CD4-positive, alpha-beta T cell treated with Interferon alpha-2 for 1 hour (primary cell): ENCODE measurements around the gene PCDHGA4.
"Not testable (repeated sequence)": the region's sequence is repeated elsewhere in the genome, so short reads cannot be mapped to it uniquely, and the experiment has no call there.

Experiments used
- DNase-seq, 2 donors: peaks; one replicate each; pipeline ENCODE4 v3.0.0-alpha.2; 2020 to 2022

The PCDHGA4 gene

DNA sequence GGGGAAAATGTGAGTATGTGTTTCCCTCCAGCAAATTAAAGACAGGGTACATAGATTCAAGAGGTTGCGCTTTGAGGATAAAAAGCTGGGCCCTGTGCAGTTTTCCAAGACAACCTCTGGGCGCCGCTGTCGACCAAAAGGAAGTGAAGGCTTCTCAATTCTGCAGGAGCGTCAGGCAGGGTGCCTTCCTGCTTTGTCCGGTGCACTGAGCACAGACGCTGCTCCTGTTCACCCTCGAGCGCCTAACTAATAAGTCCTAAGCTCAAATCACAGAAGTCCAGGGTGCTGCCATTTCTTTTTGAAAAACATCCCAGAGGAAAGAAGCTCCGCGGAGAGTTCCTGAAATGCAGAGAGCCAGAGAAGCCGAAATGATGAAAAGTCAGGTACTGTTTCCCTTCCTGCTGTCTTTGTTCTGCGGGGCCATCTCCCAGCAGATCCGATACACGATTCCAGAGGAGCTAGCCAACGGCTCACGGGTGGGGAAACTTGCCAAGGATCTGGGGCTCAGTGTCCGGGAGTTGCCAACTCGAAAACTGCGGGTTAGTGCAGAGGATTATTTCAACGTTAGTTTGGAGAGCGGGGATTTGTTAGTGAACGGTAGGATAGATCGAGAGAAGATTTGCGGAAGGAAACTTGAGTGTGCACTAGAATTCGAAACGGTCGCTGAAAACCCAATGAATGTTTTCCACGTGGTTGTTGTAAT, 4.8 kb upstream of the PCDHGA4 start, which contains the start of gene PCDHGB1:
TSS of gene PCDHGB1 (plus strand) at position 183 of the 703 bp plus-strand sequence. CDS start at position 345, 162 bp downstream.
- peak; percentile 22 to 49 for DNase-seq

DNA sequence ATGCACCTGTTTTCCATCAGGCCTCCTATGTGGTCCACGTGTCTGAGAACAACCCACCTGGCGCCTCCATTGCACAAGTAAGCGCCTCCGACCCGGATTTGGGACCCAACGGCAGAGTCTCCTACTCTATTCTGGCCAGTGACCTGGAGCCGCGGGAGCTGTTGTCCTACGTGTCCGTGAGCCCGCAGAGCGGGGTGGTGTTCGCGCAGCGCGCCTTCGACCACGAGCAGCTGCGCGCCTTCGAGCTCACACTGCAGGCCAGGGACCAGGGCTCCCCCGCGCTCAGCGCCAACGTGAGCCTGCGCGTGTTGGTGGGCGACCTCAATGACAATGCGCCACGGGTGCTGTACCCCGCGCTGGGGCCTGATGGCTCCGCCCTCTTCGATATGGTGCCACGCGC, 3.2 kb upstream of the PCDHGA4 start:
- no peak for DNase-seq

DNA sequence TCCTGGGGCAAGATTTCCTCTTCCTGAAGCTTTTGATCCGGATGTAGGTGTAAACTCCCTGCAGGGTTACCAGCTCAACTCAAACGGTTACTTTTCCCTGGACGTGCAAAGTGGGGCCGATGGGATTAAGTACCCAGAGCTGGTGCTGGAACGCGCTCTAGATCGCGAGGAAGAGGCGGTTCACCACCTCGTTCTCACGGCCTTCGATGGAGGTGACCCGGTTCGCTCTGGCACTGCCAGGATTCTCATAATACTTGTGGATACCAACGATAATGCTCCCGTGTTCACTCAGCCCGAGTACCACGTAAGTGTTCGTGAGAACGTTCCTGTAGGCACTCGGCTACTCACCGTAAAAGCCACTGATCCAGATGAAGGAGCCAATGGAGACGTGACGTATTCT, 820 bp downstream of the PCDHGA4 start:
- no peak for DNase-seq

DNA sequence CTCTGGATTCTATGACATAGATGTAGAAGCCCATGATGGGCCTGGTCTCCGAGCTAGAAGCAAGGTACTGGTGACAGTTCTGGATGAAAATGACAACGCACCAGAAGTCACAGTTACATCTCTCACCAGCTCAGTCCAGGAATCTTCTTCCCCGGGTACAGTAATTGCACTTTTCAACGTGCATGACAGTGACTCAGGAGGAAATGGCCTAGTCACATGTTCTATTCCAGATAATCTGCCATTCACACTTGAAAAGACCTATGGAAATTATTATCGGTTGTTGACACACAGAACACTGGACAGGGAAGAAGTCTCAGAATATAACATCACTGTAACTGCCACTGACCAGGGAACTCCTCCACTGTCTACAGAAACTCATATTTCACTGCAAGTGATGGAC, 1.3 kb downstream of the PCDHGA4 start:
- DNase-seq: no peak

DNA sequence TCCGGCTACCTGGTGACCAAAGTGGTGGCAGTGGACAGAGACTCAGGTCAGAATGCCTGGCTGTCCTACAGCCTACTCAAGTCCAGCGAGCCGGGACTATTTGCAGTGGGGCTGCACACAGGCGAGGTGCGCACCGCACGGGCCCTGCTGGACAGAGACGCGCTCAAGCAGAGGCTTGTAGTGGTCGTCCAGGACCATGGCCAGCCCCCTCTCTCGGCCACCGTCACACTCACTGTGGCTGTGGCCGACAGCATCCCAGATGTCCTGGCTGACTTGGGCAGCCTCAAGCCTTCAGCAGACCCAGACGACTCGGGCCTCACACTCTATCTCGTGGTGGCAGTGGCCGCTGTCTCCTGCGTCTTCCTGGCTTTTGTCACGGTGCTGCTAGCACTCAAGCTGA, 2.1 kb downstream of the PCDHGA4 start:
- DNase-seq: no peak

DNA sequence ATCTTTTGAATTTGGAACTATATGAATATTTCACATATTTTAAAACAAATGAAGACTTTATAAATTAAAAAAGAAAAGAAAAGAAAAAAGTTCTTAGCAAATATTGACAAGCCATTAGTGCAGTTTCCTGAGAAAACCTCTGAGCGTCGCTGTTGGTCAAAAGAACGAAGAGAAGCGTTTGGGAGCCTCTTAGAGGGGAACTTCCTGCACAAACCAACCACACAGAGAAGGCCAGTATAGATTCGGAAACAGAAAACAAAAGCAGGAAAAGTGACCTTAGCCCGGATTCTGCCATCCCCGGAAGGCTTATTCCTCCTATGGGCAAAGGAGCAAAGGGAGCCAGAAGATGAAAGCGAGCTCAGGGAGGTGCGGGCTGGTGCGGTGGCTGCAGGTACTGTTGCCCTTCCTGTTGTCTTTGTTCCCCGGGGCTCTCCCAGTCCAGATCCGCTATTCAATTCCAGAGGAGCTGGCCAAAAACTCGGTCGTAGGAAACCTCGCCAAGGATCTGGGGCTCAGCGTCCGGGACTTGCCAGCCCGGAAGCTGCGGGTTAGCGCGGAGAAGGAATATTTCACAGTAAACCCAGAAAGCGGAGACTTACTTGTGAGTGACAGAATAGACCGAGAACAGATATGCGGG, 5.1 kb downstream of the PCDHGA4 start, which contains the start of gene PCDHGB2:
TSS of gene PCDHGB2 (plus strand) at position 205 of the 637 bp plus-strand sequence. CDS start at position 347, 142 bp downstream.
- DNase-seq: peak in 1 of 2 donors; percentile 51

DNA sequence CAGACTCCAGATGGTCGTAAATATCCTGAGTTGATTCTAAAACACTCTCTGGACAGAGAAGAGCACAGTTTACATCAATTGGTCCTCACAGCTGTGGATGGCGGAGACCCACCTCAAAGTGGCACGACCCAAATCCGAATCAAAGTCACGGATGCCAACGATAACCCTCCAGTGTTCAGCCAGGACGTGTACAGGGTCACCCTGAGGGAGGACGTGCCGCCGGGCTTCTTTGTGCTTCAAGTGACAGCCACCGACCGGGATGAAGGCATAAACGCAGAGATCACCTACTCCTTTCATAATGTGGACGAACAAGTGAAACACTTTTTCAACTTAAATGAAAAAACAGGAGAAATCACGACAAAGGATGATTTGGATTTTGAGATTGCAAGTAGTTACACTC, 5.9 kb downstream of the PCDHGA4 start:
- no peak for DNase-seq

DNA sequence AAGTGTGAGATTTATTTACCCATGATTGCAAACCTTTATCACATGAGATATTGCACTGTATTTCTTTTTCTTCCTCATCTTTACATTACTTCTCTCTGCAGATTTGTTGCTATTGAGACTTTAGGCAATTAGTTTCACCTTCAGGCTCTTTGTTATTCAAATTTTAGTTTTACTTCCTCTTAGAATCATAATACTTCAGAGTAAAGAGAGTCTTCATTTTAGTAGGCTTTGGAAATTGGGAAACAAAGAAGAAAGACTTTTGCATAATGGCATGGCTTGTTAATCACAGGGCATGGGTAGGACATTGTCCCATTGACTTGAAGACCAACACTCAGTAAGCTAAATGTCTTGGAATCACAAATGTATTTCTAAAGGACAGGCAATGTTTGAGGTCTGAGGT, 7.9 kb downstream of the PCDHGA4 start:
- no peak for DNase-seq

DNA sequence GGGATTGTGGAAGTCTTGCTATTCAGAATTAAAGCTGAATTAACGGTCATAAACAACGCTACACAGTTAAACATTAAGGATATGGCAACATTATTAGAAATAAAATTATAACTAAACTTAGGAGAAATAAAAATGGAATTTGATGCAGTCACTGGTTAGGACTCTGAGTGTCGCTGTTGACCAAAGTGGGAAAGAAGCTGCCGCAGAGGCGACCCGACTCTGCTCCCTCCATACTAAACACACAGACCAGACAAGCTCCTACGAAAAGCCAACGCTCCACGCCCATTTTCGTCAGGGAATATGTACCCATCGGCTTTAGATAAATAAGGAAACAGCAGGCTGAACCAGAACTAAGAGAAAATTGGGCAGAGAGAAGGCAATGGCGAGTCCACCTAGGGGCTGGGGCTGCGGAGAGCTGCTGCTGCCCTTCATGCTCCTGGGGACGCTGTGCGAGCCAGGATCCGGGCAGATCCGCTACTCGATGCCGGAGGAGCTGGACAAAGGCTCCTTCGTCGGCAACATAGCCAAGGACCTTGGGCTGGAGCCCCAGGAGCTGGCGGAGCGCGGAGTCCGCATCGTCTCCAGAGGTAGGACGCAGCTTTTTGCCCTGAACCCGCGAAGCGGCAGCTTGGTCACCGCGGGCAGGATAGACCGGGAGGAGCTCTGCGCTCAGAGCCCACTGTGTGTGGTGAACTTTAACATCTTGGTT, 9.3 kb downstream of the PCDHGA4 start, which contains the start of gene PCDHGA5:
TSS of gene PCDHGA5 (plus strand) at position 211 of the 709 bp plus-strand sequence. CDS start at position 380, 169 bp downstream.
- DNase-seq: no peak

DNA sequence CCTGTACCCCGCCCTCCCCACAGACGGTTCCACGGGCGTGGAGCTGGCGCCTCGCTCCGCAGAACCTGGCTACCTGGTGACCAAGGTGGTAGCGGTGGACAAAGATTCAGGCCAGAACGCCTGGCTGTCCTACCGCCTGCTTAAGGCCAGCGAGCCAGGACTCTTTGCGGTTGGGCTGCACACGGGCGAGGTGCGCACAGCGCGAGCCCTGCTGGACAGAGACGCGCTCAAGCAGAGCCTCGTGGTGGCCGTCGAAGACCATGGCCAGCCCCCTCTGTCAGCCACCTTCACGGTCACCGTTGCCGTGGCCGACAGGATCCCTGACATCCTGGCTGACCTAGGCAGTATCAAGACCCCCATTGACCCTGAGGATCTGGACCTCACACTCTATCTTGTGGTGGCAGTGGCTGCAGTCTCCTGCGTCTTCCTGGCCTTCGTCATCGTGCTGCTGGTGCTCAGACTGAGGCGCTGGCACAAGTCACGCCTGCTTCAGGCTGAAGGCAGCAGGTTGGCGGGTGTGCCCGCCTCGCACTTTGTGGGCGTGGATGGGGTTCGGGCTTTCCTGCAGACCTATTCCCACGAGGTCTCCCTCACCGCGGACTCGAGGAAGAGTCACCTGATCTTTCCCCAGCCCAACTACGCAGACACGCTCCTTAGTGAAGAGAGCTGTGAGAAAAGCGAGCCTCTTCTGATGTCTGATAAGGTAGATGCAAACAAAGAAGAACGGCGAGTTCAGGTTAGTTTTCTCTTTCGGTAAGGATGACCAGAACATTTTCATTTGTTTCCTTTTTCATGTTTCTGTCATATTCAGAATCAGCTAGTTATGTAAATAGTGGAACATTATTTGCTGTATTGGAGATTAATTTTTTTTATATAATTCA, 11.4 kb downstream of the PCDHGA4 start:
- no peak for DNase-seq

DNA sequence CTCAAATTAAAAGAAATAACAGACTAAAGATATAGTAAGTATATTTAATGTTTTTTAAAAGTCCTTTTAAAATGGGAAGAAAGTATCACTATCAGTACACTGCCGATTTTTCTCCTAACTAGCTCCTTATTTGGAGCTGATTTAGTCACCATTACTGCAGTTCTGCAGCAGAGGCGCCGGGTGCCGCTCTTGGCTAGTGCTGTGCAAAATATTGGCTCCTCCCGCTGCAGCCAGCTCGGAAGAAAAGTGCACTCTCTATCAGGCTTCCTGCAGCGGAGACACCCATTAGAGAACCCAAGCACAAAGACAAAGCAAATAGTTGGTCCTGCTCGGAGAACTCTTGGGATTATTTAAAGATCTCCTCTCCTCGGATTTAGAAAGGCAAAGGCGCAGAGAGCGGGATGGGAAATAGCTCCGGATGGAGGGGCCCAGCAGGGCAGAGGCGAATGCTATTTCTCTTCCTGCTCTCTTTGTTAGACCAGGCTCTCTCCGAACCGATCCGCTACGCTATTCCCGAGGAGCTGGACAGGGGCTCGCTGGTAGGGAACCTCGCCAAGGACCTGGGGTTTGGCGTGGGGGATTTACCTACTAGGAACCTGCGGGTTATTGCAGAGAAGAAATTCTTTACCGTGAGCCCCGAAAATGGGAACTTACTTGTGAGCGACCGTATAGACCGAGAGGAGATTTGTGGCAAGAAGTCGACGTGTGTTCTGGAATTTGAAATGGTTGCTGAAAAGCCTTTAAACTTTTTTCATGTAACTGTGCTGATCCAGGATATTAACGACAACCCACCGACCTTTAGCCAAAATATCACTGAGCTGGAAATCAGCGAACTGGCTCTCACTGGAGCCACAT, 15.4 kb downstream of the PCDHGA4 start, which contains the start of gene PCDHGB3:
TSS of gene PCDHGB3 (plus strand) at position 249 of the 855 bp plus-strand sequence. CDS start at position 402, 153 bp downstream.
- DNase-seq: peak in 1 of 2 donors; percentile 54

DNA sequence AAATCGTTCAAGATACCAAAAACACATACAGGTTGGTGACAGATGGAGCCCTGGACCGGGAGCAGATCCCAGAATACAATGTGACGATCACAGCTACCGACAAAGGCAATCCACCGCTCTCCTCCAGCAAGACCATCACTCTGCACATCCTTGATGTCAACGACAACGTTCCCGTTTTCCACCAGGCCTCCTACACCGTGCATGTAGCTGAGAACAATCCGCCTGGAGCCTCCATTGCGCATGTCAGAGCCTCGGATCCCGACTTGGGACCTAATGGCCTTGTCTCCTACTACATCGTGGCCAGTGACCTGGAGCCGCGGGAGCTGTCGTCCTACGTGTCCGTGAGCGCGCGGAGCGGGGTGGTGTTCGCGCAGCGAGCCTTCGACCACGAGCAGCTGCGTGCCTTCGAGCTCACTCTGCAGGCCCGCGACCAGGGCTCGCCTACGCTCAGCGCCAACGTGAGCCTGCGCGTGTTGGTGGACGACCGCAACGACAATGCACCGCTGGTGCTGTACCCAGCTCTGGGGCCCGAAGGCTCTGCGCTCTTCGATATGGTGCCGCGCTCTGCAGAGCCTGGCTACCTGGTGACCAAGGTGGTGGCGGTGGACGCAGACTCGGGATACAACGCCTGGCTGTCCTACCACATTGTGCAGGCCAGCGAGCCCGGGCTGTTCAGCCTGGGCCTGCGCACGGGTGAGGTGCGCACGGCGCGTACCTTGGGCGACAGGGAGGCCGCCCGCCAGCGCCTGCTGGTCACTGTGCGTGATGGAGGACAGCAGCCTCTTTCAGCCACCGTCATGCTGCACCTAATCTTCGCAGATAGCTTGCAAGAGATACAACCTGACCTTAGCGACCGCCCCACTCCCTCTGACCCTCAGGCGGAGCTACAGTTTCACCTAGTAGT, 17.0 kb downstream of the PCDHGA4 start:
- no peak for DNase-seq

DNA sequence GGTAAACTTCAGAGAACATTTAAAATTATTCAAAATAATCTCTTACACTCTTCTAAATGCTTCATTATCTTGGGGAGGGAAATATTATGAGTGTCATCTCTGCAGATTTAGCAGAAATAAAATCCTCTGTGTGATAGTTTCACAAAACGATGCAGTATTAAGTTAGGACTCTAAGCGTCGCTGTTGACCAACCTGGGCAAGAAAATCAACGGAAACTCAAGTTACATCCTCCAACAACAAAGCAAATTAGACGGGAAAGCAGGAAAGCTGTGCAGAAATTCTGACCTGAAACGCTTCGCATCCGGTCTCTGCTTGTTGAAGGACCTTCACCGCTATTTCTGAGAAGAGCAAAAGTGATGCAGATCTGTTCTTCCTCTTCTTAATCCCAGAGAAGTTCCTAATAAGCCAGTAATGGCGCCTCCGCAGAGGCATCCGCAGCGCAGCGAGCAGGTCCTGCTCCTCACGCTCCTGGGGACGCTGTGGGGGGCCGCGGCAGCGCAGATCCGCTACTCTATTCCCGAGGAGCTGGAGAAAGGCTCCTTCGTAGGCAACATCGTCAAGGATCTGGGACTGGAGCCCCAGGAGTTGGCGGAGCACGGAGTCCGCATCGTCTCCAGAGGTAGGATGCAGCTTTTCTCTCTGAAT, 19.0 kb downstream of the PCDHGA4 start, which contains the start of gene PCDHGA6:
TSS of gene PCDHGA6 (plus strand) at position 219 of the 645 bp plus-strand sequence. CDS start at position 412, 193 bp downstream.
- peak in 1 of 2 donors; percentile 21 for DNase-seq

DNA sequence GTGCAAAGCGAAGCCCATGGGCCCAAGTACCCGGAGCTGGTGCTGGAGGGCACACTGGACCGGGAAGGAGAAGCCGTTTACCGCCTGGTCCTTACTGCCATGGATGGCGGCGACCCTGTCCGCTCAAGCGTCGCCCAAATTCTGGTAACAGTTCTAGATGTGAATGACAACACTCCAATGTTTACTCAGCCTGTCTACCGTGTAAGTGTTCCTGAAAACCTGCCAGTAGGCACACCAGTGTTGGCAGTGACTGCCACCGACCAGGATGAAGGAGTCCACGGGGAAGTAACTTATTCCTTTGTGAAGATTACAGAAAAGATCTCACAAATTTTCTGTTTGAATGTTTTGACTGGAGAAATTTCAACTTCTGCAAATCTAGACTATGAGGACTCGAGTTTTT, 19.8 kb downstream of the PCDHGA4 start:
- no peak for DNase-seq

DNA sequence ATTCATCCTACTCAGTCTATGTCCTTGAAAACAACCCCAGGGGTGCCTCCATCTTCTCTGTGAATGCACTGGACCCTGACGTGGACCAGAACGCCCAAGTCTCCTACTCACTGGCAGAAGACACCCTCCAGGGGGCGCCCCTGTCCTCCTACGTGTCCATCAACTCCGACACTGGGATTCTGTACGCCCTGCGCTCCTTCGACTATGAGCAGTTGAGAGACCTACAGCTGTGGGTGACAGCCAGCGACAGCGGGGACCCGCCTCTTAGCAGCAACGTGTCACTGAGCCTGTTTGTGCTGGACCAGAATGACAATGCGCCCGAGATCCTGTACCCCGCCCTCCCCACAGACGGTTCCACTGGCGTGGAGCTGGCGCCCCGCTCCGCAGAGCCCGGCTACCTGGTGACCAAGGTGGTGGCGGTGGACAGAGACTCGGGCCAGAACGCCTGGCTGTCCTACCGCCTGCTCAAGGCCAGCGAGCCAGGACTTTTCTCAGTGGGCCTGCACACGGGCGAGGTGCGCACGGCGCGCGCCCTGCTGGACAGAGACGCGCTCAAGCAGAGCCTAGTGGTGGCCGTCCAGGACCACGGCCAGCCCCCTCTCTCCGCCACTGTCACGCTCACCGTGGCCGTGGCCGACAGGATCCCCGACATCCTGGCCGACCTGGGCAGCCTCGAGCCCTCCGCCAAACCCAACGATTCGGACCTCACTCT, 20.8 kb downstream of the PCDHGA4 start:
- not testable (repeated sequence) for DNase-seq

DNA sequence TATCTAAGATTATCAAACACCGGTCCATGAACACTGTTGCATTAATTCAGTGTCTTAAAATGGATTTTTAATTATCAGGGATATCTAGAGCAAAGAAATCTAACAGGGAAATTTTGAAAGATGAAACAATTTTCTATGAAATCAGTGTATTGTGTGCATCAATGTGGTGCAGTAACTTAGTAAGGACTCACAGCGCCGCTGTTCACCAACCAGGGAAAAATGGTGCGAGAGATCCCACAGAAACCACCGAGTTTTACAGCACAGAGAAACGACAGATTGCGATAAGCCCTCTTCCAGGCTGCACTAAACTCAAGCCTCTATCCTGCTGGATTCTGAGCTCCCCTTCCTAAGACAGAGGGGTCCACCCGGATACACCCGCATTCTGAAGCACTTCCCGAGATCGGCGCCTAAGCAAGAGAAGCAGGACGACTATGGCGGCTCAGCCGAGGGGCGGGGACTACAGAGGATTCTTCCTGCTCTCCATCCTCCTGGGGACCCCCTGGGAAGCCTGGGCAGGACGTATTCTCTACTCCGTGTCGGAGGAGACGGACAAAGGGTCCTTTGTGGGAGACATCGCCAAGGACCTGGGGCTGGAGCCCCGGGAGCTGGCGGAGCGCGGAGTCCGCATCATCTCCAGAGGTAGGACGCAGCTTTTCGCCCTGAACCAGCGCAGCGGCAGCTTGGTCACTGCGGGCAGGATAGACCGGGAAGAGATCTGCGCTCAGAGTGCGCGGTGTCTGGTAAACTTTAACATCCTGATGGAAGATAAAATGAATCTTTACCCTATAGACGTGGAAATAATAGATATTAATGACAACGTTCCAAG, 27.9 kb downstream of the PCDHGA4 start, which contains the start of gene PCDHGA7:
TSS of gene PCDHGA7 (plus strand) at position 274 of the 826 bp plus-strand sequence. CDS start at position 432, 158 bp downstream.
- no peak for DNase-seq

DNA sequence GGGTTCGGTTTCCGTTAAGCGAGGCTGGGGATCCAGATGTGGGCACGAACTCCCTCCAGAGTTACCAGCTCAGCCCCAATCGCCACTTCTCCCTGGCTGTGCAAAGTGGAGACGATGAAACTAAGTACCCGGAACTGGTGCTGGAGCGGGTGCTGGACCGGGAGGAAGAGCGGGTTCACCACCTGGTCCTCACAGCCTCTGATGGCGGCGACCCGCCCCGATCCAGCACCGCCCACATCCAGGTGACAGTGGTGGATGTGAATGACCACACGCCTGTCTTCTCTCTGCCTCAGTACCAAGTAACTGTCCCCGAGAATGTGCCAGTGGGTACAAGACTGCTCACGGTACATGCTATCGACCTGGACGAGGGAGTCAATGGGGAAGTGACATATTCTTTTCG, 28.5 kb downstream of the PCDHGA4 start:
- no peak for DNase-seq
